Smooth muscle cell of the brain vasculature (primary cell): ENCODE results near the gene CMTM7.
A peak's percentile ranks its signal among the peaks of the same experiment; 100 is the strongest.
"Not testable (repeated sequence)": the region's sequence is repeated elsewhere in the genome, so short reads cannot be mapped to it uniquely, and the experiment has no call there.

Source experiments
- DNase-seq: peaks from one replicate; pipeline ENCODE4 v3.0.0-alpha.2; 2012; ENCODE audit warnings: low read depth, low spot score

CMTM7 gene

GRCh38 chr3:32459450-32459849, 67.8 kb downstream of the CMTM7 start:
- no peak for DNase-seq

GRCh38 chr3:32460031-32460749, 68.5 kb downstream of the CMTM7 start:
- DNase-seq: no peak

GRCh38 chr3:32460817-32461496, 69.3 kb downstream of the CMTM7 start:
- DNase-seq: not testable (repeated sequence)

GRCh38 chr3:32462191-32462986, 70.7 kb downstream of the CMTM7 start:
- not testable (repeated sequence) for DNase-seq

GRCh38 chr3:32463415-32463814, 71.8 kb downstream of the CMTM7 start:
- DNase-seq: not testable (repeated sequence)

- not testable (repeated sequence) for DNase-seq
Observed at GRCh38 chr3:32464726-32465125, 73.1 kb downstream of the CMTM7 start.

- DNase-seq: not testable (repeated sequence)
Observed at GRCh38 chr3:32466808-32467207, 75.2 kb downstream of the CMTM7 start.

GRCh38 chr3:32467333-32468070, 75.8 kb downstream of the CMTM7 start:
- peak; percentile 50 for DNase-seq

- DNase-seq: no peak
Observed at GRCh38 chr3:32469151-32469874, 77.7 kb downstream of the CMTM7 start.

- no peak for DNase-seq
Observed at GRCh38 chr3:32470362-32470761, 78.7 kb downstream of the CMTM7 start.

GRCh38 chr3:32471246-32471645, 79.6 kb downstream of the CMTM7 start:
- no peak for DNase-seq

- DNase-seq: not testable (repeated sequence)
Observed at GRCh38 chr3:32472151-32472550, 80.5 kb downstream of the CMTM7 start.

GRCh38 chr3:32474201-32474600, 82.5 kb downstream of the CMTM7 start:
- DNase-seq: no peak

- no peak for DNase-seq
Observed at GRCh38 chr3:32480604-32481003, 89.0 kb downstream of the CMTM7 start.

GRCh38 chr3:32481791-32482631, 90.4 kb downstream of the CMTM7 start:
- no peak for DNase-seq

GRCh38 chr3:32482693-32483092, 91.0 kb downstream of the CMTM7 start:
- no peak for DNase-seq

GRCh38 chr3:32483772-32484171, 92.1 kb downstream of the CMTM7 start:
- DNase-seq: no peak

GRCh38 chr3:32484436-32484835, 92.8 kb downstream of the CMTM7 start:
- DNase-seq: no peak

- no peak for DNase-seq
Observed at GRCh38 chr3:32487781-32488473, 96.3 kb downstream of the CMTM7 start.
